ENCODE results near the gene ANKRD18A.
"Not testable (repeated sequence)": the region's sequence is repeated elsewhere in the genome, so short reads cannot be mapped to it uniquely, and the experiment has no call there.

Gene ANKRD18A

DNA sequence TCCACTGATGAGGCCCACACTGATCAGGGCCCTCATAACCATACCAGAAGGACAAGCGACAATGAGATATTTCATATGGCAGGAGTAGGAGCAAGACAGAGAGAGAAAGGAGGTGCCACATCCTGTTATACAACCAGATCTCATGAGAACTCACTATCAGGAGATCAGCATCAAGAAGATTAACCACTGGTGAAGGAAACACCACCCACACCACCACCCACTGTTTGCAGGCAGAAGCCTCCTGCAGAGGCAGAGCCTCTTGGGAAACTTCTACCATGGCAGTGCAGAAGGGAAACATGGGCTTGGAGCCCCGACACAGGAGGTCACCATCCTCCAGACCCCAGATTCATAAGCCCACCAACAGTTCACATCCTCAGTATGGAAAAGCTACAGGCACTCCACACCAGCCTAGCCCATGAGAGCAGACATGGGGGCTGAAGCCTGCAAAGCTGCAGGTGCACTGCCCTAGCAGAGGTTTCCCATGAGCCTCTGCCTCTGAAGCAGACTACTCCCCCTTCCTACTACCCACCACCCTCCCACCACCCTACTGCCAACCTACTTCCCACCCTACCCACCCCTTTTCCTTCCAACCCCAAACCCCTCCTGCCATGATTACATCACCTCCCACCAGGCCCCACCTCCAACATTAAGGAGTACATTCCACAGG, 73.8 kb downstream of the ANKRD18A start:
- in situ Hi-C loops (cut with HindIII; ENCODE audit: low sequenced_read_pairs) = not testable (repeated sequence)

DNA sequence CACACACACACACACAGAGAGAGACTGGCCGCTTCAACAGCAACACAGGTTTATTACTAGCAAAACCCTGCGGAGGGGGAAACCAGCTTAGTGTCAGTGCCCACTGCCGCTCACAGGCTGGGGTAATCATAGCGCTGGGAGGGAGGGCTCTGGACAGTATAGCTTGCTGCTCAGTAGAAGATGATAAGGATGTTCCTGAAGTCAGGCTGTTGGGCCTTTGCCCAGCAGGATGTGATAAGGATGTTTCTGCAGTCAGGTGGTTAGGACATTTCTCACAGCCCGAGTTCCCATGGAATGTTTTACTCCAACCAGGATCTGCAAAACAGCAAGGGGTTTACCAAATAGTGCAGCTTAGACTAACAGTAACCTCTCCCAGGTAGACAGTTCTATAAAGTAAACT, 79.9 kb downstream of the ANKRD18A start:
- in situ Hi-C loops (cut with HindIII; ENCODE audit: low sequenced_read_pairs) = not testable (repeated sequence)

DNA sequence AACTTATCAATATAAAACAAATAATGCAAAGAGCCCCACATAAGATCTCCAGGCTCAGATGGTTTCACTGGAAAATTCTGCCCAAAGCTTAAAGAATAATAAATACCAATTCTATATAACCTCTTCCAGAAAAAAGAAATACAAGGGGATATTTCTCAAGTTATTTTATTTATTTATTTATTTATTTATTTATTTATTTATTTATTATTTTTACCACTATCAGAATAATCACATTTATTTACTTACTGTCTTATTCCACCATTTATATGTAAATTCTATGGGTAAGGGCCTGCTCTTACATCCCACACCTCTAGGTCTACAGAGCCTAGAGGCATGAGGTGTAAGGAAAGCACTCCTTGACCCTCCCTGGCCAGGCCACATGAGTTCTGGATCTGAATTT, 91.1 kb downstream of the ANKRD18A start:
- in situ Hi-C loops (cut with HindIII; ENCODE audit: low sequenced_read_pairs) = no loop called here

DNA sequence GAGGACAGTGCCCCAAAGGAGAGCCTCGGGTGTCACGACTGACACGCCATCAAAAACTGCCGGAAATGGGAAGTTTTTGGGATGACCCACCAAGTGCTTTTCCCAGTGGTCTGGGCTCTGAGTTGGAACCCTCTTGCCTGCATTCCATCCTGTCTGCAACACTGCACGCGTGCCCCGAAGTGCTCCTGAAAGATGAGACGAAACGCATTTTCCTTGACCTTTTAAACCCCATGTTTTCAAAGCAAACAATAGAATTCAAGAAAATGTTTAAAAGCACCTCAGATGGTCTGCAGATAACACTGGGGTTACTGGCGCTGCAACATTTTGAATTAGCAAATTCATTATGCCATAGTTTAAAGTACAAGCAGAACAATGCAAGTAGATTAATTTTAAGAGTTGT, 92.9 kb downstream of the ANKRD18A start:
- in situ Hi-C loops (cut with HindIII; ENCODE audit: low sequenced_read_pairs) = no loop called here

DNA sequence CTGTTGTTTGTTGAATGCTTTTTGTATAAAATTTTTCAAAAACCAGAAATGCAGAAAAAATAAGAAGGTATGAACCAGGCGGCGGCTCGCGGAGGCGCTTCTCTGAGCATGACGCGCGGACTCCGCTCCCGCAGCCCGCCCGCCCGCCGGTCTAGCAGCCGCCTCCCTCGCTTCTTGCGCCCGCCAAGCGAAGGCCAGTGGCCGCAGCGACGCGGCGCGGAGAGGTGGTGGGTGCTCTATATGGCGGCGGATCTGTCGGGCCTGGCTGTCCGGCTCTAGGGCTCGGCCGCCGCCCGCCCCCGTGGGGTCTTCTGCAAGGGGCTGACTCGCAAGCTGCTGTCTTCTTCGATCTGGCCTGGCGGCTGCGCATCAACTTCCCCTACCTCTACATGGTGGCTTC, 93.8 kb downstream of the ANKRD18A start:
- in situ Hi-C loops (cut with HindIII; ENCODE audit: low sequenced_read_pairs) = no loop called here

DNA sequence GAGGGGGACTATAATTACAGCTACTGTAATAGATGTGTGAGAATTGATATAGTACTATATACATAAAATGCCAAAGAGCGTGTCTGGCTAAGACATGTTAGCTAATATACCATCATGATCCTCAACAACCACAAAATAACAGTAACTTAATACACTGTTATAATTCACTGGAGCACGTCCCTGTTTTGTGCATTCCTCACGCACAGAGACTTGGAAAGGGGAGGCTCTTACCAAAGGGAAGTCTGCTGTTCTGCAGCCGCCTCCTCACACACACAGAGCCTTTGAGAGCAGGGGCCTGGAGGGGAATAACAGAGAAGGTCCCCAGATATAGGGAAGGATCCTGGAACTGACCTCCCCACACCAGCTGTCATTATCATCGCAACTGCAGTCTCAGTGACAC, 97.3 kb downstream of the ANKRD18A start:
- in situ Hi-C loops (cut with HindIII; ENCODE audit: low sequenced_read_pairs) = no loop called here

DNA sequence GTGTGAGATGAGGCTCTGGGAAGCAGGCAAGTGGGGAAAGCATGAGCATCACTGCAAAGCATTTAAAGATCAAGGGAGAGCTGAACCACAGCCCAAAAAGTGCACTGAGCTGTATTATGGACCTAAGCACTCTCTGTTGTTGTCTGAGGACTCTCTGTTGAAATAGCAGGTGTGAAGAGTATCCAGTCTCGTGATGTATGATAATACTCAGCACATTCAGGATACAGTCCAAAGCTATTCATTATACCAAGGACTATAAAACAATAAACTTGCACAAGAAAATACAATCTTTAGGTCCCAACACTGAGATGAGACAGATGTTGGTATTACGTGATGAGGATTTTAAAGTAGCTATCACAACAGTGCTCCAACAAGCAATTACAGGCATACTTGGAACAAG, 98.6 kb downstream of the ANKRD18A start:
- in situ Hi-C loops (cut with HindIII; ENCODE audit: low sequenced_read_pairs) = no loop called here

Measured in endothelial cell of hepatic sinusoid (primary cell).